HFFc6 (cell line): ENCODE results near the gene SPAG8. TPM values are rescaled to one million over a fixed set of nuclear protein-coding genes. Genes with fewer than 3 reads are reported as not detected.

Experiments used
- total RNA-seq, 6 experiments: library from RNA; stranded (reverse); fragmentation: NEBNext Ultra II Directional; extraction: Animal tissue kit (Norgen Biotek cat#: 25700); gene quantifications; 2 replicates in 1 of 6; 3 replicates in 5 of 6; pipeline ENCODE4 v1.2.3, GENCODE V29; 2021

The SPAG8 gene
- total RNA-seq, 6 experiments from 2014 or later, result 0.80 to 1.7 (median 1.2) TPM

Other genes starting within 250 kb of the SPAG8 start
- gene TESK1, start 207.0 kb downstream of the SPAG8 start, total RNA-seq, result 10 to 100 TPM; 25.4 to 33.2 (median 28.5) TPM
- under 1 TPM; 0.37 to 0.87 (median 0.49) TPM for gene CD72, start 193.8 kb downstream of the SPAG8 start, total RNA-seq
- gene SIT1, start 161.3 kb downstream of the SPAG8 start, total RNA-seq, result not detected
- gene RMRP, start 154.2 kb downstream of the SPAG8 start, total RNA-seq, result over 10,000 TPM in 5 of 6 experiments, 1,000 to 10,000 TPM in 1; 9,197 to 39,404 (median 23,537) TPM
- gene CCDC107, start 154.0 kb downstream of the SPAG8 start, total RNA-seq, result 10 to 100 TPM; 22.5 to 29.8 (median 24.6) TPM
- gene ARHGEF39, start 147.1 kb downstream of the SPAG8 start, total RNA-seq, result 1 to 10 TPM; 1.7 to 4.4 (median 2.6) TPM
- gene CA9, start 138.3 kb downstream of the SPAG8 start, total RNA-seq, result under 1 TPM in 1 of 6 experiments, not detected in 5; 0.28 TPM
- gene TPM2, start 122.3 kb downstream of the SPAG8 start, total RNA-seq, result 1,000 to 10,000 TPM; 1,810 to 3,557 (median 2,546) TPM
- gene TLN1, start 80.1 kb downstream of the SPAG8 start, total RNA-seq, result 100 to 1,000 TPM; 470 to 562 (median 491) TPM
- 100 to 1,000 TPM; 106 to 127 (median 114) TPM for gene CREB3, start 79.6 kb downstream of the SPAG8 start, total RNA-seq
- gene GBA2, start 63.0 kb downstream of the SPAG8 start, total RNA-seq, result 10 to 100 TPM; 22.9 to 25.7 (median 24.0) TPM
- gene RGP1, start 63.0 kb downstream of the SPAG8 start, total RNA-seq, result 10 to 100 TPM; 27.6 to 35.1 (median 30.9) TPM
- gene MSMP, start 58.0 kb downstream of the SPAG8 start, total RNA-seq, result not detected
- 10 to 100 TPM; 38.3 to 48.5 (median 41.7) TPM for gene NPR2, start 20.7 kb downstream of the SPAG8 start, total RNA-seq
- gene HINT2, start 2.8 kb upstream of the SPAG8 start, total RNA-seq, result 10 to 100 TPM; 23.3 to 35.3 (median 34.6) TPM
- not detected for gene FAM221B, start 16.5 kb upstream of the SPAG8 start, total RNA-seq
- gene TMEM8B, start 17.0 kb upstream of the SPAG8 start, total RNA-seq, result 10 to 100 TPM in 5 of 6 experiments, 1 to 10 TPM in 1; 8.7 to 15.2 (median 12.0) TPM
- not detected for gene OR13J1, start 58.1 kb upstream of the SPAG8 start, total RNA-seq
- gene HRCT1, start 93.9 kb upstream of the SPAG8 start, total RNA-seq, result 1 to 10 TPM; 2.5 to 4.1 (median 3.3) TPM
- gene SPAAR, start 97.2 kb upstream of the SPAG8 start, total RNA-seq, result under 1 TPM in 5 of 6 experiments, not detected in 1; 0.19 to 0.34 (median 0.23) TPM
- not detected for gene OR2S2, start 145.9 kb upstream of the SPAG8 start, total RNA-seq
- gene RECK, start 224.7 kb upstream of the SPAG8 start, total RNA-seq, result 100 to 1,000 TPM; 149 to 182 (median 173) TPM